Activated T-cell treated with anti-CD3 and anti-CD28 coated beads for 4 hours (primary cell): ENCODE data around the gene ARHGAP32.

ENCODE experiments used
- DNase-seq: peaks from one replicate; pipeline ENCODE4 v3.0.0-alpha.2; 2020

ARHGAP32 gene

DNA sequence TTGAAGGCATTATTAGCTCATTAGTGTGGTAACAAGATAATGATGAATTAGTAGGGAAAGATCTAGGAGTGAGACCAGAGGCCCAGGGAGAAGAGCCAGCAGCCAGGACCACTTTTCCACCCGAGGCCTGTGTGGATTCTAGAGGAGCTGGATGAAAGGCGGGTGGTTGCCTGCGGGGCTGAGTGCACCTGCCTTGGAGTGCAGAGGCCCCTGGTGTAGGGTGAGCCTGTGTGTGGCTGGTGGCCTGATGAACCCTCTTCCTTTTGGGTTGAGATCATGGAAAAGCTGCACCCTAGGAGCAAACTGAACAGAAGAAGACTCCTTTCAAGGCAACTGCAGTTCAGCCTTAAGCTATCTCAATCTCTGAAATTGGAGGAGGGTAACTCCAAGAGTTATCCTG lies 243.5 kb downstream of the ARHGAP32 start:
- DNase-seq: no peak

DNA sequence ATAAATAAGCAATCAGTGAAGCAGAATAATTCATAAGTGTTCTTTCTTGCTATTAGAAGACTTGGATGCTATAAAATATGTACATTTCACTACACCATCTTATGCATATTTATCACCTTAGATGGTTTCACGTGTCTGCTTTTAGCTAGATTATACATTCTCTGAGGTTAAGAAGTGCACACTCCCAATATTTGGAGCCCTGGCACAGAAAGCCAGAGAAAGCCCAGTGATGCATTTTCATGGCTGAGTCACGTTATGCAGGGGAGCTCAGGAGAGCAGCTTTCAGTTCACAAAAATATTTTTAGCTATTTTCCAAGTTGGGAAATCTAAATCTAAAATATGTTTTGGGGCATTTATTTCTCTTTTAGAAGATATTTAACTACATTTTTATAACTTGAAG lies 244.4 kb downstream of the ARHGAP32 start:
- DNase-seq: no peak

DNA sequence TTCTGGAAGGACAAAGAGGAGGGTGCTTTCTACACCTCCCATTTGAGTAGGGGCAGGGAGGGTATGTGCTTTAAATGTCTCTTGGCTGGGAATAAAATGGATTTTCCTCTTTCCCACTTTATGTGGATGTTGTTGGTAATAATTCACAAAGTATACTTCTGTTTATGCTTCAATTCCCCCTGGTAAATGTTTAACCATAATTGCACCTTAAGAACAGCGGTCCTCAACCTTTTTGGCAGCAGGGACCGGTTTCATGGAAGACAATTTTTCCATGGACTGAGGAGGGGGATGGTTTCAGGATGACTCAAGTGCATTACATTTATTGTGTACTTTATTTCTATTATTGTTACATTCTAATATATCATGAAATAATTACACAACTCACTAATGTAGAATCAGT lies 245.5 kb downstream of the ARHGAP32 start:
- no peak for DNase-seq

DNA sequence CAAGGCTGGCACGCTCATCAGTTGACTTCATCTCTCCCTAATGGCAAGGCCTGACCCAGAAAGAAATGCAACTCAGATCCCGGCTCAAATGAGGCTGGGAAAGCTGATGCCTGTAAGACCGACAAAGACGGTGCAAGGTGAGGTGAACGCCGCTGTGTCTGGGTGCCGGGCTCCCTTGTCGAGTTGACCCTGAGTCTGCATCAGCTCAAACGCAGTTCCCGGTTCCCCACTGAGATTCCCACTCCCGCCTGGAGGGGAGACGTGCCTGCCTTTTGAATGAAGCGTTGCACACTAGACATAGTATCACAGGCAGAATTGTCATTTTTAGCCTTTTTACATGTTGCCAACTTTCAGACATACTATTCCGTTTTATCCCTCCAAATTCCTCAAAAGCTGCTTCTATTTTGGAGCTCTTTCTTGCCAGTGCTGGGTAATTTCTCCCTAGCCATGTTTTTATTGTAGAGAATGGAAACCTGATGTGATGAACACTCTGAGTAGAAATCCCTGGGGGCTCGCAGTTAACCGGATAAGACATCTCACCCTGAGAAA lies 248.6 kb downstream of the ARHGAP32 start:
- DNase-seq: no peak

DNA sequence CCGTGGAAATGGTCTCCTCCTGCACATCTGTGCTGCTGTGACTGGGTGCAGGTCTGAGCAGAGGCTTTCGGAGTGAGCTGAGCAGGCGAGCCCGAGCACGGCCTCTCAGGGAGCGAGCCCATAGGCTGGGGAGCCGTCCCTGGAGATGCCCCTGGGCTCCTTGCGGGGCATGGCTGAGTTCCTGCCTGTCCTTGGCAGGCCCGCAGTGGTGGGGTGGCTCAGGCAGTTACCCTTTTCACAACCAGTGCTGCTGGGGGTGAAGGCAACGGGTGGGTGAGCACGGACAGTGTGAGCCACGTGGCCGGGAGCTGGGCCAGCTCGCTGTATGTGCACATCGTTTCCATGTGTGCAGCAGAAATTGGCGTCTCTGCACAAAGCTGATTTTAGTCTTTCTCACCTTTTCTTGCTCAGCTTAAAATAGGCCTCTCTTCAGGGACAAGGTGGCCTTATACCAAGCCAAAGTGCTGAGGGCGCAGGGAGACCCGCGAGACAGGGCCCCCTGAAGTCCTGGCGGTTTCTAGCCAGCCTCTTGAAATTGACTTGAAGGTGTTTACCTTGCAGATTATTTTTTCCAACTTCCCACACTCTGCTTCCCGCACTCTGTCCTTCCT lies 249.2 kb downstream of the ARHGAP32 start, which contains the start of gene TP53AIP1:
Gene TP53AIP1 (minus strand): TSS at position 55 of the 611 bp plus-strand sequence. CDS start 5,053 bp downstream, outside the sequence.
- no peak for DNase-seq

DNA sequence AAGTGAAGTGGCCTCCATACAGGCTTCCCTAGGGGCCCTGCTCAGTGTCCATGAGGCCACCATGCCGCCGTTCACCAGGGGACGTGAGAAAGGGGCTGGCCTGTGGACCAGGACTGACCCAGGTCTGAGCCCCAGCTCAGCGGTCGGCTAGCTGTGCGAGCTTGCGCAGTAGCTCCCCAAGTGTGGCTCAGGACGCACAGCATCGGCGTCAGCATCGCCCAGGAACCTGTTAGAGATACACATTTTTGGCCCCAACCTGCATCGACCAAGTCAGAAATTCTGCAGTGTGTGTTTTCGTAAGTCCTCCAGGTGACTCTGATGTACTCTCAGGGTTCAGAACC lies 249.9 kb downstream of the ARHGAP32 start:
- DNase-seq: no peak

DNA sequence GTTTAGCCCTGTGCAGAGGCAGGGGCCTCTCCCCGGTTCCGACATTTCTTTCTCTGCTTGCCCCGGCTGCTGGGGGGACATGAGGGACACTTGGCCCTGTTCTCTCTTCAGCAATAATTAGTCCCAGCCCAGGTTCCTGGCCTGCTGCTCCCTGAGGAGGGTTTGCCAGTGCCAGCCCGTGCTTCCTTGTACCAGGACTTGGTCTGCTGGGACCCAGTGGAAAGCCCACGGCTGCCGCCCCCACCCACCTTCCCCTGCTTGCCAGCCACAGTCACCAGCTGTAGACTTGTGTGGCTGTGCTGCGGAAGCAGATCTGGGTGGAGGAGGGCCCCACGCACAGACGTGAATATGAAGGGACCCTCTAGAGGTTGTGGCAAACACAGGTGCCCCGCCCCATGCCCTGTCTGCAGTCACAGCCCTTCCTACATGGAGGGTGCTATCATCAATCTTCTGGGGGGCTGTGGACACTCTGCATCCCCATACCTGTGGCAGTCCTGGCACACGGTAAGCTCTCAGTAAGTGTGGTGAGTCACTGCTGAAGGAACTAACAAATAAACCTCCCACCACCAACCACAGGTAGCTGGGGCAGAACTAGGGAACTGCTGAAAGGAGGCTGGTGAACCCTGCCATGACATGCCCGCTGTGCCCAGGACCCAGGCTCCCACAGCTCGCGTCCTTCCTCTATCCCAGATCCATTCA lies 250.4 kb downstream of the ARHGAP32 start:
- no peak for DNase-seq

DNA sequence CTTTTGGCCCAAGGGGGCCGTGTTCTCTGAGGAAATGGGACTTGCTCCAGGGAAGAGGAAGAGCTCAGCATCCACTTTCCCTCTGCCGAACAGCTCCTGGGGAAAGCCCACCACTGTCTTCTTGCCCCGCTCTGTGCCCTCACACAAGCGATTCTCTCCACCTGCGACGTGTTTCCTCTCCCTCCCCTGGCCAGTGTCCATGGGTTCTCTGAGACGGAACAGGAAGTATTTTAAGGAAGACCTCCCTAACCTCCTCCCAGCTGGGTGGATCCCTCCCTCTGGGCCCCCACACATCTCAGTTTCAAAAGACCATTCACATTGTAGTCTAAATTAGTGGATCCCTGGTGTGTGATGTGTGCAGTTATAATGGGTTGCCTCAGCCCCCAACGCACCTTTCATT lies 251.0 kb downstream of the ARHGAP32 start:
- DNase-seq: no peak

DNA sequence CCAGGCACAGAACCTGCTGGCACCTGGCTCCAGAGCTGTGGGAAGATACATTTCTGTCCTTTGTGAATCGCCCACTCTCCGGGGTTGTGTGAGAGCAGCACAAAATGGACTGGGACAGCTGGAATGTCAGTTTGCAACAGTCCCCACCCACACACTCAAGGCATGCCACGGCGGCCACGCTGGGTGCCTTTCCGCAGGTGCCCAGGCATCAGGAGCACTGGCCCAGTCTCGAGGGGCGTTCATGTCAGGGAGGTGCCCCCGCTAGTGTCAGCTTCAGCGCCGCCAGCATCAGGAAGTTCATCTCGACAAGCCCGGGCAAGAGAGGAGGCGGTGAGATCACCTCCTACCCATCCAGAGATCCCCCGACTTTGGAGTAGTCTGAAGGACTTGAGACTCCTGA lies 251.5 kb downstream of the ARHGAP32 start:
- no peak for DNase-seq

DNA sequence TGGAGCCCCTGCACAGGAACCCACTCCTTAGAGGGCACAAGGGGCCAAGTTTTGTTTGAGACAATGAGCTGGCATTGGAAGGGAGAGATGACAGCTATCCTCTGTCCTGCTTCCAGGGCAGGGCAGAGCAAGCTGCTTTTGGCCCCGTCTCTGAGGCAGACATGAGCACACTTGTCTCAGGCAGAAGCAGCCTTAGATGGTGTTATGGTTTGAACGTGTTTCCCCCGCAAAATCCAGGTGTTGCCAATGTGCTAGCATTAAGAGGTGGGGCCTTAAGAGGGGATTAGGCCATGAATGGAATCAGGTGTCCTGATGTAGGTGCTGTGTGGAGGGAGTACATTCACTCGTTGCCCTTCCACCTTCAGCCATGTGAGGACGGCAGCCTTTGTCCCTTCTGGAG lies 252.0 kb downstream of the ARHGAP32 start:
- DNase-seq: no peak

DNA sequence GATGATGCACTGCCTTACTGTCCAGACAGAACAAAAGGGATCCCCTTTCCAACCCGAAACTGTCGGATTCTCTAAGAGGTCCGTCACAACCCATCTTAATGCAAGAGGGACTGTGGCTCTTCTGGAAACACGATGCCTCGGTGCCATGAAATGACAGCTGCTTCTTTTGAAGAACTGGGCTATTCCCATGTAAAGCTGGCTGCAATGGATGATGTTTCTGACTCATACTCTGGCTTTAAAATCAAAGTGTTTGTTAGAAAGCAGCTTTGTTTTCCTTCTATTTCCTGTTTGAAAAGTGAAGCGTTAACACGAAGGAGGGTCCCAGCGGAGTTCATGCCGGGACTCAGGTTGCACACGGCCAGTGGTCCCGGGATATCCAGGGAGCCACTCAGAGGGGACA lies 252.5 kb downstream of the ARHGAP32 start:
- DNase-seq: no peak

DNA sequence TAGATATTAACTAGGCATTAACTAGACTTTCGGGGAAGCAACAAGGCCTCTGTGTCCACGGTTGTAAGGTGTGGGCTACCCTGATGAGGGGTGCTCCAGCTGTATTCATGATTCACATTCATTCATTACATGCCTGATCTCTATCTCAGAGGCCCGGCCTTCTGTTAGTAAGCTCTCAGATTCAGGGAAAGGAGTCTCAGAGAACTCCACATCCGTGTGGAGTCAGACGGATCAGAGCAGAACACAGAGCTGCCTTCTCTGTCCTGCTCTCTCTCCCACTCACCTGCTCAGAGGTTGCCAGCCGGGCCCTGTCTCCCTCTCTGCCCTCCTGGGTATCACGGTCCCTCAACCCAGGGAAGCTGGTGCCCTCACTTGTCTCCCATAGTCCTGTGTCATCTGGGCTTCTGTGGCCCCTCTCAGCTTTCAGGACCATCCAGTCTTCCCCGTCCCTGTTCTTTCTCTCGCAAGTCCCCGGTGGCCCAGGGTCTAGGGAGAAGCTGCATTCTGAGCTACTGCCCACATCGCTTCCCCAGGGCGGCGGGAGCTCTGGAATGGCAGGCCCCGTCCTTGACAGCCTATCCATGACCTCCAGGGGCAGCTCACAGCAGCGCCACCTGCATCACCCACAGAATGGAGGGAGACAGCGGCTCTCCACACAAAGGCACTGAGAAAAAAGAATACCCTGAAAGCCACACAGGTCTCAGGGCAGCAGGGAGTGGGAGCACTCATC lies 253.8 kb downstream of the ARHGAP32 start:
- DNase-seq: no peak

DNA sequence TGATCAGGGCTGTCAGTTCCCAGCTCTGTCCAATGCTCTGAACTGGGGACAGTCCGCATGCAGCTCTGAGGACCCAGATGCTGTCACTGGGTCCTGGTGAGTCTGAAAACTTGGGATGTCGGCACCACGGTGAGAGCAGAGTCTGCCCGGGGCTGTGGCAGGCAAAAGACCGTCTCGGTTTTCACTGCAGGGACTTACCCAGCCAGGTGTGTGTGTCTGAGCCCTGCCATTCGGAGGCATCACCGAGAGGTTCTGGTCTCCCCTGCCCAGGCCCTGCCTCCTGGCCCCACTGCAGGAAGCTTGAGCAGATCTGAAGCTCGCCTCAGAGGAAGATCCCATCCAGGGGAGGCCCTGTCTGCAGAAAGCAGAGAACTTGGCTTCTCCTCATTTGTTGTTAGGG lies 254.6 kb downstream of the ARHGAP32 start:
- DNase-seq: no peak

DNA sequence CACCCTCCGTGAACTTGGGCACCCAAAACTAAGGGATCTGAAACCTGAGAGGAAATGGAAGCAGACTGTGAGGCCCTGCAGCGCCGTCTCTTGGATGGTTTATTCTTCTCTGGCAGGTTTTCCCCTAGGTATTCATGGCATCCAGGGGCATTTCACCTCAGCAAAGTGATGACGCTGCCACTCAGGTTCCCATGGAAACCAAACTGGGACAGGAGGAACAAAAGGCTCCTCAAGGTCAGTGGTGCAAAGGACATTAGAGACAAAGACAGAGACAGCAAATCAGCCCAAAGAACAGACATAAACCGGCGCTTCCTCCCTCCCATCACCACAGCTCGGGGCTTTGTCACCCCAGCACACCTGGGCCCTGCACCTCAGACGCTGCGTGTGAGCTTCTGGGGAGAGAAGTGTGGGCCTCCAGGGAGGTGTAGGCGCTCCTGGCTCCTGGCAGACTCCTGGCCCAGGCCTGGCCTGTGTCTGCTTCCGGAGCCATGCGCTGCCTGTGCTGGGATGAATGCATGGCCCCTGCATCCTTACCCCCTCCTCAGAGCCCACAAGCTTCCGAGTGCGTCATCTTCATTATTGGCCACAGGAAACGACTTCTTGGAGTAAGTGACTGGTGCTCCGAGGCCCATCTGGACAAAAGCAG lies 255.4 kb downstream of the ARHGAP32 start:
- no peak for DNase-seq

DNA sequence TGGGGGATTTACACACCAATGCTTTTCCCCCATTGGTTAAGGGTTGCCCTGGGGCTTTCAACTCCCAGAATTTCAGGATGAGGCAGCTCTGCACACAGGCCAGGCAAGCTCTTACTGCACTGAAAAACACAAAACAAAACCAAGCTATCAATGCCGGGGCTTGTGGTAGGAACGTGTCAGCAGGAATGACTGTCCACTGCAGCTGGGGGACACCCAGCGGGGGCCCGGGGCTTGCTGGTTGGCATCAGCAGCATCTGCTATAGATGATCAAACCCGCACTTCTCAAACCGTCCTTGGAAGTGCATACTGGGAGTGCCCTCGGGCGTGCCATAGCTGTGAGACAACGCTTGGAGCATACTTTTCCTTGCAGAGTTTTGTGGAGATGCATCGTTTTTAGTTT lies 257.2 kb downstream of the ARHGAP32 start:
- no peak for DNase-seq

DNA sequence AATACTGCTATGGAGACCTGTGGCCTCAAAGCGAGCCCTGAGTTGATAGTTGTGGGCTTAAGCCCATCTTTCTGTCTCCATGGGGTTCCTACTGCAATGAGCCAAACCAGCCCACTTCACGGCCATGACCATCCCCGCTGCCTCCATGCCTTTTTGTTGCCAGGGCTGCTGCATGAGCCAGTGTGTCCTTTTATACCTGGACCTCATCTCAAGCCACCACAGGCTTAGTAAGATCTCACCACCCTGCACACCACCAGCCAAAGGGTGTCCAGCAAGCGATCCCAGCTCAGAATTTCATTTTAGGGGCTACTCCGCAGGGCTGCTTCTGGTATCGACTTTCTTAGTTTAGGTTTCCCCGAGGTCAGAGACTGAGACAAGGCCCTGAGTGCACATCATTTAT lies 257.8 kb downstream of the ARHGAP32 start:
- DNase-seq: no peak

DNA sequence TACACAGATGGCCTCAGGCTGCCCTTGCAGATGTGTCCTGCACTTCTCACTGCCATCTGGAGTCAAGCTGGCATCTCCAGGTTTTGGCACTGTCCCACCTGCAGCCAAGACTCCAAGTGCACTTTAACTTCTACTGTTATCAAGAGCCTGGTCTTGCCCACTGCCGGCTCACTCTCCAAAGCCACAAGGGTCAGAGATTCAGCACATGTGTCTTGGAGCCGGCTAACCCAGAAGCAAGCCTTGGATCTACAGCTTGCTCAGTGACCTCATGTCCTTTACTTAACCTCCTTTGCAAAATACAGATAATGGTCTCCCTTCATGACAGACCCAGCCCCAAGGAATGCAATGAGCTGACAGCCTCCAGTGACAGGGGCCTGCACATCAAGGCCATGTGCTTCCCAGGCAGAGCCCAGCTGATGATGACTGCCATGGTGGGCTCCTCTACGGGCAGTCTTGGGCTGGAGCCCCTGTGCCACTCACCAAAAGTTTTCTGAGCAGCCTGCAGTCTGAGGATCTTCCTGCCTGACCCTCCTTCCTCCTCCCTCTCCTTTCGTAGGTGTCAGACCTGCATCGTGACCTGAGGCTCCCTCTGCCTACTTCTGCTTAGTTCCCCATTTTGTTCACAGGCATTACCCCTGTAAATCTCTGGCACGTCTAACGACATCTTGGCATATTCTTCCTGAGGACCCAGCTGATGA lies 258.5 kb downstream of the ARHGAP32 start:
- DNase-seq: no peak

DNA sequence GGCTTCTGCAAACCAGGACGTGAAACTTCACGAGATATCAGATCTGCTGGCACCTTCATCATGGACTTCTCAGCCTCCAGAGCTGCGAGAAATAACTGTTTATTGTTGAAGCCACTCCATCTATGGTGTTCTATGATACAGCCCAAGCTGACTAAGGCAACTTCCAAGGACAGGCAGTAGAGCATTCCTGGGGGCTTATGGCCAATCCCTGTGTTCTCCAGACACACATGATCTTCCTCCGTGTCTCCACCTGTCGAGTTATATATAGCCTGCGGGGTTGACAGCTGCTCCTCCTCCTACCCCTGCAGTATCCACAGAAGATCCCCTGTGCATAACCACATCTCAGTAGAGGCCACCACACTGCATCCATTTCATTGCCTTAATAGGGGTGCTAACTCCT lies 260.5 kb downstream of the ARHGAP32 start:
- DNase-seq: no peak

DNA sequence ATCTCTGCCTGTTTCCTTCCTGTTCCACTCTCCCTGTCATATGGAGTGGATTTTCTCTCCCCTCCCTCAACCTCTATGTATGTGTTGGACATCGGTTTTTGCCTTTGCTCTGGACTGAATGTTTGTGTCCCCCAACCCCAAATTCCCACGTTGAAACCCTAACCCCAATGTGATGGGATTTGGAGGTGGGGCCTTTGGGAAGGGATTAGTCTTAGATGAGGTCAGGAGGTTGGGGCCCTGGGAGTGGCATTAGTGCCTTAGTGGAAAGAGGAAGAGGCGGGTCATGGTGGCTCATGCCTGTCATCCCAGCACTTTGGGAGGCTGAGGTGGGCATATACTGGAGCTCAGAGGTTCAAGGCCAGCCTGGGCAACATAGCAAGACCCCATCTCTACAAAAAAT lies 261.1 kb downstream of the ARHGAP32 start:
- no peak for DNase-seq

DNA sequence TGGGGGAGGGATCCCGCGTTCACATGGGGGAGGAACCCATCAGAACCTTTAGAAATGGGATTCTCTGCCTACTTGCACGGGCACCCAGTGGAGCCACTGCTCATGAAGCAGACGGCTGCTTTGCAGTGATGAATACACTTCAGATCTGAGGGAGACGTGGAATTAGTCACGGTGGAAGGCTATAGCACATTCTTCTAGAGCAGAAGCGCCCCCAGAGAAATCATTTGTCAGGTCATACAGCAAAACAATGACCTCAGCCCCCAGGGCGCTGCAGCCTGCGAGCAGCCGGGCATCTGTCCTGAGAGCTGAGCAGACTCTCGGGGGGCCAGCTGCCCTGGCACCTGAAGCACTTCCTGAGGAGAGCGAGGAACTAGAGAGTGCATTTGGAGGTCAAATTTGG lies 262.1 kb downstream of the ARHGAP32 start:
- no peak for DNase-seq

DNA sequence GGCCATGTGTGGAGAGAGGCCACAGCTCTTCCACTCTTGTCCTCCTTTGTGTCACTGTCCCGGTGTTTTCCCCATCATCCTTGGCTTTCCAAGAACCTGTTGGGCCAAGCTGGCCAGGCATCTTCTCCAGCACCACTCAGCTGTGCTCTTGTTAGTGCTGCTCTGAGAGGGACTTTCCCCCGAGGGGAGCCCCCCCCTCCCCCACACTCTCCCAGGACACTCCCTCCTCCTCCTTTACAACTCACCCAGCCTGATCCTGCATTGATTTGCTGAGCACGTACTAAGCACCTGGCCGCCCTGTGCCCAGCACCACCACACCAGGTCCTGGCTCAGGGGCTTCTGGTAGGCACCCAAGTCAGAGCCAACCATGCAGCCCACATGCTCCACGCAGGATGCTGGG lies 262.7 kb downstream of the ARHGAP32 start:
- no peak for DNase-seq

DNA sequence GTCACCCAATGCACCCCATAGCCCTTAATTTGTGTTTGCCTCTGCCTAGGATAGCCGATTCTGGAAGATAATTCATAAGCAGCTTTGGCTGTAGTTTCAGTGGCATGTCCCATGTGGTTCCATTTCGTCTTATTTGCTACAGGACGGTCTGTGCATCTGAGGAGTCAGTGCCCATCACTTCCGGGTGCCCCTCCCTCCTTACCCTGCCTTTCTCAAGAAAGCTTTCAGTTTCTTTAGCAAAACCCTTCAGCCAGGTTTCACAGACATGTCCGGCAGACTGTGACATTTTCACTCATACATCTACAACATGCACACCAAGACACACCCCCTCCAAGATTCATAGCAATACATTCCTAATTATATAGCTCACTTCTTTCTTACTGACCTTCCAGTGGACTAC lies 263.7 kb downstream of the ARHGAP32 start:
- DNase-seq: no peak
